SK-N-SH treated with all-trans-retinoic acid at 6 μM for 48 hours (cell line): ENCODE measurements around the gene FAM136A.

Experiments
- BACH2 ChIP-seq: fragments of 250-450 bp; sonication (Bioruptor Pico); IDR thresholded peaks from 2 replicates; pipeline ENCODE4 v1.9.0; 2021; ENCODE audit warnings: mild to moderate bottlenecking, borderline replicate concordance
- CSRNP3 ChIP-seq: fragments of 250-450 bp; sonication (Bioruptor Pico); IDR thresholded peaks from 2 replicates; pipeline ENCODE4 v1.5.1; 2021; ENCODE audit warnings: mild to moderate bottlenecking, moderate library complexity
- TF ChIP-seq, protein P1 (sequence below): fragments of 250-450 bp; sonication (Bioruptor Pico); IDR thresholded peaks from 2 replicates; pipeline ENCODE4 v1.8.0; 2020; ENCODE audit warnings: mild to moderate bottlenecking, moderate library complexity, borderline replicate concordance

GRCh38 chr2:70322518-70322917, 20.7 kb upstream of the FAM136A start:
- TF ChIP-seq CSRNP3, result no peak
- no peak for TF ChIP-seq BACH2
- TF ChIP-seq, protein P1, sequence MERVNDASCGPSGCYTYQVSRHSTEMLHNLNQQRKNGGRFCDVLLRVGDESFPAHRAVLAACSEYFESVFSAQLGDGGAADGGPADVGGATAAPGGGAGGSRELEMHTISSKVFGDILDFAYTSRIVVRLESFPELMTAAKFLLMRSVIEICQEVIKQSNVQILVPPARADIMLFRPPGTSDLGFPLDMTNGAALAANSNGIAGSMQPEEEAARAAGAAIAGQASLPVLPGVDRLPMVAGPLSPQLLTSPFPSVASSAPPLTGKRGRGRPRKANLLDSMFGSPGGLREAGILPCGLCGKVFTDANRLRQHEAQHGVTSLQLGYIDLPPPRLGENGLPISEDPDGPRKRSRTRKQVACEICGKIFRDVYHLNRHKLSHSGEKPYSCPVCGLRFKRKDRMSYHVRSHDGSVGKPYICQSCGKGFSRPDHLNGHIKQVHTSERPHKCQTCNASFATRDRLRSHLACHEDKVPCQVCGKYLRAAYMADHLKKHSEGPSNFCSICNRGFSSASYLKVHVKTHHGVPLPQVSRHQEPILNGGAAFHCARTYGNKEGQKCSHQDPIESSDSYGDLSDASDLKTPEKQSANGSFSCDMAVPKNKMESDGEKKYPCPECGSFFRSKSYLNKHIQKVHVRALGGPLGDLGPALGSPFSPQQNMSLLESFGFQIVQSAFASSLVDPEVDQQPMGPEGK (CRISPR knock-in tag), result no peak
